Astrocyte (in vitro differentiated cells and primary cell): Measurements from ENCODE around the gene EHBP1. TPM values are rescaled to one million over a fixed set of nuclear protein-coding genes. Genes with fewer than 3 reads are reported as not detected.
A peak's percentile ranks its signal among the peaks of the same experiment; 100 is the strongest.

Experiments
- DNase-seq: peaks from one replicate; pipeline ENCODE4 v3.0.0-alpha.2; 2010; ENCODE audit warnings: low read depth
- FAIRE-seq: peaks from 2 replicates; lab custom pipeline; 2011; peaks lifted over from hg19 to GRCh38; lab: Jason Lieb, UNC
- H2AFZ ChIP-seq: 2 replicates; pipeline ENCODE4 v1.6.0; 2012; ENCODE audit warnings: low read depth, low read length, inconsistent platforms
- H3K27ac ChIP-seq: 2 replicates; pipeline ENCODE4 v1.5.1; 2011; ENCODE audit warnings: low read depth, low read length, inconsistent platforms
- H3K27me3 ChIP-seq: 2 replicates; pipeline ENCODE4 v1.6.0; 2011; ENCODE audit warnings: low read length, inconsistent platforms; ENCODE audit not compliant: insufficient read depth
- H3K36me3 ChIP-seq: 2 replicates; pipeline ENCODE4 v1.5.1; 2011; ENCODE audit warnings: low read length, inconsistent platforms; ENCODE audit not compliant: insufficient read depth
- H3K4me1 ChIP-seq: 2 replicates; pipeline ENCODE4 v1.5.1; 2011; ENCODE audit warnings: low read length, inconsistent platforms; ENCODE audit not compliant: insufficient read depth
- H3K4me2 ChIP-seq: 2 replicates; pipeline ENCODE4 v1.6.0; 2012; ENCODE audit warnings: low read length, inconsistent platforms
- H3K4me3 ChIP-seq: 2 replicates; pipeline ENCODE4 v1.5.1; 2011; ENCODE audit warnings: low read depth, mild to moderate bottlenecking, low read length, inconsistent platforms; ENCODE audit not compliant: insufficient read depth
- H3K79me2 ChIP-seq: 2 replicates; pipeline ENCODE4 v1.6.0; 2012; ENCODE audit warnings: mild to moderate bottlenecking, low read length, inconsistent platforms; ENCODE audit not compliant: insufficient read depth
- H3K9ac ChIP-seq: 2 replicates; pipeline ENCODE4 v1.6.0; 2012; ENCODE audit warnings: mild to moderate bottlenecking, low read length, inconsistent platforms
- H3K9me3 ChIP-seq: 2 replicates; pipeline ENCODE4 v1.5.1; 2012; ENCODE audit warnings: low read depth, mild to moderate bottlenecking, low read length, inconsistent platforms; ENCODE audit not compliant: insufficient read depth
- H4K20me1 ChIP-seq: 2 replicates; pipeline ENCODE4 v1.6.0; 2012; ENCODE audit warnings: low read length, inconsistent platforms; ENCODE audit not compliant: insufficient read depth
- H3K27ac Mint-ChIP-seq: one replicate; pipeline ENCODE4 v1.8.0; 2021; ENCODE audit warnings: mild to moderate bottlenecking, mixed read lengths; ENCODE audit not compliant: unreplicated experiment
- H3K27me3 Mint-ChIP-seq: one replicate; pipeline ENCODE4 v1.8.0; 2021; ENCODE audit warnings: low read depth, mixed read lengths; ENCODE audit not compliant: unreplicated experiment
- H3K36me3 Mint-ChIP-seq: one replicate; pipeline ENCODE4 v1.8.0; 2021; ENCODE audit warnings: low read depth, mixed read lengths; ENCODE audit not compliant: unreplicated experiment
- H3K4me1 Mint-ChIP-seq: one replicate; pipeline ENCODE4 v1.8.0; 2021; ENCODE audit warnings: low read depth, mixed read lengths; ENCODE audit not compliant: unreplicated experiment
- H3K4me3 Mint-ChIP-seq: one replicate; pipeline ENCODE4 v1.8.0; 2021; ENCODE audit warnings: mild to moderate bottlenecking, moderate library complexity, mixed read lengths; ENCODE audit not compliant: unreplicated experiment
- H3K9me3 Mint-ChIP-seq: one replicate; pipeline ENCODE4 v1.8.0; 2021; ENCODE audit warnings: mild to moderate bottlenecking, mixed read lengths; ENCODE audit not compliant: unreplicated experiment
- EZH2 ChIP-seq: IDR thresholded peaks from 2 replicates; pipeline ENCODE4 v1.6.1; 2012; ENCODE audit warnings: mild to moderate bottlenecking, low read length, inconsistent platforms; ENCODE audit not compliant: insufficient read depth
- total RNA-seq: library from RNA; stranded (reverse); gene quantifications from 2 replicates; pipeline ENCODE4 v1.2.1, GENCODE V29; 2021
- TF ChIP-seq, protein P1 (sequence below): IDR thresholded peaks from 2 replicates; pipeline ENCODE4 v1.5.1; 2011; ENCODE audit warnings: low read depth, mild to moderate bottlenecking, inconsistent platforms, low read length, moderate library complexity; ENCODE audit not compliant: insufficient read depth

Gene EHBP1
- total RNA-seq, 1 donor from 2014 or later = 44.1 TPM

DNA sequence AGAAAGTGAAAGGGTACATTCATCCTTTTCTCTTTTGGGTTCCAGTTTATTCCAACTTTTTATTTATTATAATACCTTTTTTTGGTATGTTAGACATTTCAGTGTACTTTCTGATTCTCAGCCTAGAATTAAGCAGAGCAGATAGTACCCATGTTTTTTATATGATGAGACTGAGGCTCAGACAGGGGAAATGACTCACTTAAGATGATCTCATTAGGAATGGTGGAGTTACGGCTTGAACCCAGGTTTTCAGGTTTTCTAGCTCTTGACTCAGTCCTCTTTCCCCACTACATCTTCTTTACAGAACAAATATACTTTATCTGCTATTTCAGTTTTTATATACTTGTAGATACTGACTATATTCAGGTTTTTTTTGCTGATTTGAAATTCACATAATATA is 293.4 kb downstream of the EHBP1 start:
- peak; percentile 20 for DNase-seq
- H3K9ac ChIP-seq = no peak overlapping the region
- Mint-ChIP-seq H3K27ac (no peak overlapping the region), H3K27me3 (no peaks in the 10 kb centered on the region), H3K9me3 (no peaks in the 10 kb centered on the region), H3K4me3 (no peak overlapping the region), H3K4me1 (peaks cover 13% of the 10 kb centered on the region), H3K36me3 (peaks cover 2% of the 10 kb centered on the region)
- H3K4me1 ChIP-seq = no peaks in the 10 kb centered on the region
- no peak overlapping the region for H2AFZ ChIP-seq
- TF ChIP-seq, protein P1, sequence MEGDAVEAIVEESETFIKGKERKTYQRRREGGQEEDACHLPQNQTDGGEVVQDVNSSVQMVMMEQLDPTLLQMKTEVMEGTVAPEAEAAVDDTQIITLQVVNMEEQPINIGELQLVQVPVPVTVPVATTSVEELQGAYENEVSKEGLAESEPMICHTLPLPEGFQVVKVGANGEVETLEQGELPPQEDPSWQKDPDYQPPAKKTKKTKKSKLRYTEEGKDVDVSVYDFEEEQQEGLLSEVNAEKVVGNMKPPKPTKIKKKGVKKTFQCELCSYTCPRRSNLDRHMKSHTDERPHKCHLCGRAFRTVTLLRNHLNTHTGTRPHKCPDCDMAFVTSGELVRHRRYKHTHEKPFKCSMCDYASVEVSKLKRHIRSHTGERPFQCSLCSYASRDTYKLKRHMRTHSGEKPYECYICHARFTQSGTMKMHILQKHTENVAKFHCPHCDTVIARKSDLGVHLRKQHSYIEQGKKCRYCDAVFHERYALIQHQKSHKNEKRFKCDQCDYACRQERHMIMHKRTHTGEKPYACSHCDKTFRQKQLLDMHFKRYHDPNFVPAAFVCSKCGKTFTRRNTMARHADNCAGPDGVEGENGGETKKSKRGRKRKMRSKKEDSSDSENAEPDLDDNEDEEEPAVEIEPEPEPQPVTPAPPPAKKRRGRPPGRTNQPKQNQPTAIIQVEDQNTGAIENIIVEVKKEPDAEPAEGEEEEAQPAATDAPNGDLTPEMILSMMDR = no peak
- H3K27ac ChIP-seq = no peak overlapping the region
- no peak overlapping the region for H3K4me2 ChIP-seq
- no peaks in the 10 kb centered on the region for H4K20me1 ChIP-seq
- H3K27me3 ChIP-seq = no peaks in the 10 kb centered on the region
- H3K4me3 ChIP-seq = no peak overlapping the region
- H3K9me3 ChIP-seq = no peaks in the 10 kb centered on the region
- FAIRE-seq = peak; percentile 50
- peaks cover 3% of the 10 kb centered on the region for H3K36me3 ChIP-seq
- H3K79me2 ChIP-seq = no peaks in the 10 kb centered on the region

DNA sequence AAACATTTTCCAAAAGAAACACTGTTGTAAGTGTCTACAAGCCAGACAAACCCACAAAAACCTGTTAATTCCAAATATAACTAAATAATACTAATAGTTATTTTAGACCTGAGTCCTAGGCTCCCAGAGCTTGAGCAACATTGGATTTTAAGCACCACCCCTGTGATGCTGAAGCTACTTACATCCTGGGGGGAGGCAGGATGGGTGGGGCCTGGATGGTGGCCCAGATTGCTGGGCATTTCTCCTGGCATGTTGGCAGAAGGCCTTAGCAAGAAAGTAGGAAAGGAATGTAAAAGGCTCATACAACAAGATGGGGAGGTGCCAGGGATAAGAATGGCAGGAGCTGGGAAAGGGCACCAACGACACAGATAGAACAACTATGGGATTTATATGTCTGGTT is 294.4 kb downstream of the EHBP1 start:
- H3K4me1 Mint-ChIP-seq = peaks cover 13% of the 10 kb centered on the region
- no peak overlapping the region for H3K27ac Mint-ChIP-seq
- H3K27me3 ChIP-seq = no peaks in the 10 kb centered on the region
- H3K27ac ChIP-seq = no peak overlapping the region
- DNase-seq = peak; percentile 27
- H3K4me1 ChIP-seq = no peaks in the 10 kb centered on the region
- no peaks in the 10 kb centered on the region for H3K79me2 ChIP-seq
- TF ChIP-seq, protein P1 = no peak
- no peak for TF ChIP-seq EZH2
- no peaks in the 10 kb centered on the region for H3K27me3 Mint-ChIP-seq
- no peak overlapping the region for H3K4me3 Mint-ChIP-seq
- H3K4me2 ChIP-seq = no peak overlapping the region
- no peak overlapping the region for H3K4me3 ChIP-seq
- H3K9me3 Mint-ChIP-seq = no peaks in the 10 kb centered on the region
- no peaks in the 10 kb centered on the region for H4K20me1 ChIP-seq
- peaks cover 1% of the 10 kb centered on the region for H3K36me3 ChIP-seq
- peak; percentile 50 for FAIRE-seq
- H3K36me3 Mint-ChIP-seq = peaks cover 2% of the 10 kb centered on the region
- no peaks in the 10 kb centered on the region for H3K9me3 ChIP-seq
- H3K9ac ChIP-seq = no peak overlapping the region
- no peak overlapping the region for H2AFZ ChIP-seq

DNA sequence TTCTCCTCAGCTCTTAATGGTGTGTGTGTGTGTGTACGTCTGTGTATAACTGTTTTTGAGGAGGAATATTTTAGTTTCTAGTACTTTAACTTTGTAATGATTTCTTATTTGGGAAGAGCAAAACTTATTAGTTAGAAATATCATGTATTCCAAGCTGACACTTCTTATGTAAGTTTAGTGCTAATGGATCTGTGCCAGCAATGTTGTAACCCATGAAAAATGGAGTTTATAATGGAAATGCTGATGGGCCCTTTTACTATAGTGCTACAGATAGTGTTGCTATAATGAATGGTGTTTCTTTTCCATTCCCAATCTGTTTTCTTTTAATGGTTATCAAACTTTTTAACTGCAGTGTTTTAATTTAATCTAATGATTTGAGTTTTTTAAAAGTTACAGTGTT is 295.3 kb downstream of the EHBP1 start:
- H3K4me3 ChIP-seq = no peak overlapping the region
- no peak overlapping the region for H3K27ac Mint-ChIP-seq
- H4K20me1 ChIP-seq = no peaks in the 10 kb centered on the region
- FAIRE-seq = no peak
- H3K9me3 Mint-ChIP-seq = no peaks in the 10 kb centered on the region
- no peak for TF ChIP-seq EZH2
- TF ChIP-seq, protein P1 = no peak
- H3K36me3 ChIP-seq = peaks cover 2% of the 10 kb centered on the region
- H3K4me1 ChIP-seq = no peaks in the 10 kb centered on the region
- H3K9me3 ChIP-seq = no peaks in the 10 kb centered on the region
- H3K4me3 Mint-ChIP-seq = no peak overlapping the region
- H3K36me3 Mint-ChIP-seq = peaks cover 2% of the 10 kb centered on the region
- H3K27me3 Mint-ChIP-seq = no peaks in the 10 kb centered on the region
- H3K4me1 Mint-ChIP-seq = peaks cover 13% of the 10 kb centered on the region
- DNase-seq = peak; percentile 20
- no peaks in the 10 kb centered on the region for H3K27me3 ChIP-seq
- H3K4me2 ChIP-seq = no peak overlapping the region
- H3K9ac ChIP-seq = no peak overlapping the region
- H3K79me2 ChIP-seq = no peaks in the 10 kb centered on the region
- H2AFZ ChIP-seq = no peak overlapping the region
- no peak overlapping the region for H3K27ac ChIP-seq
